WTC11 (cell line): ENCODE results near the gene KRT76. TPM values are rescaled to one million over a fixed set of nuclear protein-coding genes. Genes with fewer than 3 reads are reported as not detected.

Experiments used
- ATAC-seq: fragments of 200-7000 bp; cut with Tn5 transposase; 2 replicates; pipeline ENCODE4 v1.10.0; 2021; ENCODE audit warnings: mild to moderate bottlenecking, moderate library complexity
- CTCF ChIA-PET: fragments of 300-600 bp; sonication (Branson Sonifier 250); formaldehyde crosslinking; loops from one replicate; lab custom pipeline; 2021; ENCODE audit warnings: antibody characterized with exemption; lab: Charles Lee
- POLR2A ChIA-PET: fragments of 350-600 bp; sonication (Branson Sonifier 250); formaldehyde crosslinking; loops from one replicate; lab custom pipeline; 2021; ENCODE audit warnings: antibody characterized with exemption; lab: Charles Lee
- DNase-seq: peaks from one replicate; pipeline ENCODE4 v3.0.0; 2021; ENCODE audit warnings: low spot score
- H3K27ac Mint-ChIP-seq: 2 replicates; pipeline ENCODE4 v1.8.0; 2021; ENCODE audit warnings: mixed read lengths
- H3K27me3 Mint-ChIP-seq: 2 replicates; pipeline ENCODE4 v1.8.0; 2021; ENCODE audit warnings: low read depth, mild to moderate bottlenecking, moderate library complexity, mixed read lengths
- H3K36me3 Mint-ChIP-seq: 2 replicates; pipeline ENCODE4 v1.8.0; 2021; ENCODE audit warnings: mixed read lengths
- H3K4me1 Mint-ChIP-seq: 2 replicates; pipeline ENCODE4 v1.8.0; 2022; ENCODE audit warnings: mixed read lengths
- H3K4me3 Mint-ChIP-seq: 2 replicates; pipeline ENCODE4 v1.8.0; 2021; ENCODE audit warnings: mild to moderate bottlenecking, moderate library complexity, mixed read lengths
- H3K9me3 Mint-ChIP-seq: 2 replicates; pipeline ENCODE4 v1.8.0; 2021; ENCODE audit warnings: mixed read lengths
- AR ChIP-seq: fragments of 250-450 bp; sonication (Bioruptor Pico); IDR thresholded peaks from 2 replicates; pipeline ENCODE4 v1.9.0; 2021; ENCODE audit warnings: mild to moderate bottlenecking
- ARID4B ChIP-seq: sonication (generic); formaldehyde crosslinking; IDR thresholded peaks from 2 replicates; pipeline ENCODE4 v1.8.0; 2023; ENCODE audit warnings: missing genetic modification reagents, mild to moderate bottlenecking, borderline replicate concordance
- ATF1 ChIP-seq: sonication (generic); formaldehyde crosslinking; IDR thresholded peaks from 2 replicates; pipeline ENCODE4 v1.8.1; 2023; ENCODE audit warnings: mild to moderate bottlenecking, moderate library complexity, missing genetic modification reagents
- CBFB ChIP-seq: sonication (generic); formaldehyde crosslinking; IDR thresholded peaks from 2 replicates; pipeline ENCODE4 v1.8.1; 2022; ENCODE audit warnings: mild to moderate bottlenecking, low read depth, missing genetic modification reagents
- CREB1 ChIP-seq: sonication (generic); formaldehyde crosslinking; IDR thresholded peaks from 2 replicates; pipeline ENCODE4 v1.8.0; 2023; ENCODE audit warnings: mild to moderate bottlenecking, missing genetic modification reagents
- FOXJ3 ChIP-seq: sonication (generic); formaldehyde crosslinking; IDR thresholded peaks from 2 replicates; pipeline ENCODE4 v1.9.0; 2021; ENCODE audit warnings: missing genetic modification reagents, mild to moderate bottlenecking, borderline replicate concordance
- GRHL2 ChIP-seq: fragments of 250-450 bp; sonication (Bioruptor Pico); IDR thresholded peaks from 2 replicates; pipeline ENCODE4 v1.8.0; 2022; ENCODE audit warnings: mild to moderate bottlenecking, moderate library complexity; ENCODE audit not compliant: insufficient replicate concordance, severe bottlenecking
- JAZF1 ChIP-seq: fragments of 250-450 bp; sonication (Bioruptor Pico); IDR thresholded peaks from 2 replicates; pipeline ENCODE4 v1.9.0; 2021; ENCODE audit warnings: moderate library complexity, mild to moderate bottlenecking, inconsistent platforms
- KAT7 ChIP-seq: sonication (generic); formaldehyde crosslinking; IDR thresholded peaks from 2 replicates; pipeline ENCODE4 v1.8.1; 2023; ENCODE audit warnings: missing genetic modification reagents, mild to moderate bottlenecking, borderline replicate concordance
- NFE2L1 ChIP-seq: sonication (generic); formaldehyde crosslinking; IDR thresholded peaks from 2 replicates; pipeline ENCODE4 v1.8.1; 2023; ENCODE audit warnings: missing genetic modification reagents
- NFYB ChIP-seq: sonication (generic); formaldehyde crosslinking; conservative IDR thresholded peaks from 2 replicates; pipeline ENCODE4 v1.8.0; 2022; ENCODE audit warnings: low read depth, missing genetic modification reagents
- SMAD3 ChIP-seq: sonication (generic); formaldehyde crosslinking; IDR thresholded peaks from 2 replicates; pipeline ENCODE4 v1.8.0; 2022; ENCODE audit warnings: missing genetic modification reagents, mild to moderate bottlenecking, borderline replicate concordance
- TEAD4 ChIP-seq: sonication (generic); formaldehyde crosslinking; IDR thresholded peaks from 2 replicates; pipeline ENCODE4 v1.8.0; 2022; ENCODE audit warnings: mild to moderate bottlenecking, missing genetic modification reagents
- USF1 ChIP-seq: sonication (generic); formaldehyde crosslinking; IDR thresholded peaks from 2 replicates; pipeline ENCODE4 v1.8.0; 2022; ENCODE audit warnings: mild to moderate bottlenecking, missing genetic modification reagents
- ZNF263 ChIP-seq: sonication (generic); formaldehyde crosslinking; IDR thresholded peaks from 2 replicates; pipeline ENCODE4 v1.8.1; 2022; ENCODE audit warnings: low read depth, mild to moderate bottlenecking, moderate library complexity, missing genetic modification reagents
- ZNF396 ChIP-seq: fragments of 250-450 bp; sonication (Bioruptor Pico); IDR thresholded peaks from 2 replicates; pipeline ENCODE4 v1.8.0; 2021; ENCODE audit warnings: mild to moderate bottlenecking, moderate library complexity, borderline replicate concordance
- total RNA-seq: library from RNA; stranded (reverse); gene quantifications from 3 replicates; pipeline ENCODE4 v1.2.3, GENCODE V29; 2021
- TF ChIP-seq, protein P1 (sequence below): sonication (generic); formaldehyde crosslinking; IDR thresholded peaks from 2 replicates; pipeline ENCODE4 v1.8.1; 2022; ENCODE audit warnings: missing genetic modification reagents, borderline replicate concordance
- TF ChIP-seq, protein P2 (sequence below): sonication (generic); formaldehyde crosslinking; IDR thresholded peaks from 2 replicates; pipeline ENCODE4 v1.8.1; 2022; ENCODE audit warnings: mild to moderate bottlenecking, moderate library complexity, missing genetic modification reagents
- TF ChIP-seq, protein P3 (sequence below): sonication (generic); formaldehyde crosslinking; IDR thresholded peaks from 2 replicates; pipeline ENCODE4 v1.8.0; 2023; ENCODE audit warnings: missing genetic modification reagents

Gene KRT76
- total RNA-seq, 1 experiment from 2014 or later: not detected

DNA sequence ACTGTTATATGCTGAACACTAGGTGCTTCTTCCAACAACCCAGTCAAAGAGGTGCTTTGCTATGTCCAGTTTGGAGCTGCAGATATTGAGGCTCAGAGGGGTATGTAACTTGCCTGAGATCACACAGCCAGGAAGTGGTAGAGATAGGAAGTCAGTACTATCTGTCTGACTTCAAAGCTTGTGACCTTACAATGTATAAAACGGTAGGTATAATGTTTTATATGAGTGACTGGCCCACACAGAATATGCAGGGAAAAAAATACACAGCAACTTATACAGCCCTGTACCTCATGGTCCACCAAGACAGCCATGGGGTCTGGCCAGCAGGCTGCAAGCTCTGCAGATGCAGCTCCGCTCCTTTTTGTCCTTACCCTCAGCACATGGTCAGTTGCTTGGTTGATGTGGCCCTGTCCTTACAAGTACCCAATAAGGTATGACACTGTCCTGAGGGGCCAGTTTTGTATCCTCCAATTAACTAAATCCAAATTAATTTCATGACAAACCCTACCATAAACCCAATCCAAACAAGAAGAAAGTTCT is 40.6 kb upstream of the KRT76 start:
- H3K36me3 Mint-ChIP-seq: no peaks in the 10 kb centered on the region
- no peak overlapping the region for H3K4me3 Mint-ChIP-seq
- no peaks in the 10 kb centered on the region for H3K27me3 Mint-ChIP-seq
- DNase-seq: no peak
- POLR2A ChIA-PET: no interaction called here
- no peaks in the 10 kb centered on the region for H3K4me1 Mint-ChIP-seq
- TF ChIP-seq SMAD3 (CRISPR knock-in tag): no peak
- no peak for TF ChIP-seq NFE2L1 (CRISPR knock-in tag)
- TF ChIP-seq CREB1 (CRISPR knock-in tag): no peak
- no peak for TF ChIP-seq GRHL2 (CRISPR knock-in tag)
- TF ChIP-seq NFYB: no peak
- TF ChIP-seq KAT7 (CRISPR knock-in tag): no peak
- TF ChIP-seq ATF1: no peak
- no peak for TF ChIP-seq USF1 (CRISPR knock-in tag)
- TF ChIP-seq TEAD4 (CRISPR knock-in tag): no peak
- TF ChIP-seq, protein P1, sequence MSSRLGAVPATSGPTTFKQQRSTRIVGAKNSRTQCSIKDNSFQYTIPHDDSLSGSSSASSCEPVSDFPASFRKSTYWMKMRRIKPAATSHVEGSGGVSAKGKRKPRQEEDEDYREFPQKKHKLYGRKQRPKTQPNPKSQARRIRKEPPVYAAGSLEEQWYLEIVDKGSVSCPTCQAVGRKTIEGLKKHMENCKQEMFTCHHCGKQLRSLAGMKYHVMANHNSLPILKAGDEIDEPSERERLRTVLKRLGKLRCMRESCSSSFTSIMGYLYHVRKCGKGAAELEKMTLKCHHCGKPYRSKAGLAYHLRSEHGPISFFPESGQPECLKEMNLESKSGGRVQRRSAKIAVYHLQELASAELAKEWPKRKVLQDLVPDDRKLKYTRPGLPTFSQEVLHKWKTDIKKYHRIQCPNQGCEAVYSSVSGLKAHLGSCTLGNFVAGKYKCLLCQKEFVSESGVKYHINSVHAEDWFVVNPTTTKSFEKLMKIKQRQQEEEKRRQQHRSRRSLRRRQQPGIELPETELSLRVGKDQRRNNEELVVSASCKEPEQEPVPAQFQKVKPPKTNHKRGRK (CRISPR knock-in tag): no peak
- no peak for TF ChIP-seq FOXJ3 (CRISPR knock-in tag)
- TF ChIP-seq, protein P2, sequence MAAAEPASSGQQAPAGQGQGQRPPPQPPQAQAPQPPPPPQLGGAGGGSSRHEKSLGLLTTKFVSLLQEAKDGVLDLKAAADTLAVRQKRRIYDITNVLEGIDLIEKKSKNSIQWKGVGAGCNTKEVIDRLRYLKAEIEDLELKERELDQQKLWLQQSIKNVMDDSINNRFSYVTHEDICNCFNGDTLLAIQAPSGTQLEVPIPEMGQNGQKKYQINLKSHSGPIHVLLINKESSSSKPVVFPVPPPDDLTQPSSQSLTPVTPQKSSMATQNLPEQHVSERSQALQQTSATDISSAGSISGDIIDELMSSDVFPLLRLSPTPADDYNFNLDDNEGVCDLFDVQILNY (CRISPR knock-in tag): no peak
- no peak for TF ChIP-seq AR (CRISPR knock-in tag)
- TF ChIP-seq JAZF1 (CRISPR knock-in tag): no peak
- TF ChIP-seq ARID4B (CRISPR knock-in tag): no peak
- TF ChIP-seq ZNF396 (CRISPR knock-in tag): no peak
- TF ChIP-seq, protein P3, sequence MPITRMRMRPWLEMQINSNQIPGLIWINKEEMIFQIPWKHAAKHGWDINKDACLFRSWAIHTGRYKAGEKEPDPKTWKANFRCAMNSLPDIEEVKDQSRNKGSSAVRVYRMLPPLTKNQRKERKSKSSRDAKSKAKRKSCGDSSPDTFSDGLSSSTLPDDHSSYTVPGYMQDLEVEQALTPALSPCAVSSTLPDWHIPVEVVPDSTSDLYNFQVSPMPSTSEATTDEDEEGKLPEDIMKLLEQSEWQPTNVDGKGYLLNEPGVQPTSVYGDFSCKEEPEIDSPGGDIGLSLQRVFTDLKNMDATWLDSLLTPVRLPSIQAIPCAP (CRISPR knock-in tag): no peak
- no peak for TF ChIP-seq ZNF263 (CRISPR knock-in tag)
- no peak for TF ChIP-seq CBFB (CRISPR knock-in tag)
- no peak for ATAC-seq
- H3K27ac Mint-ChIP-seq: no peak overlapping the region
- CTCF ChIA-PET: interaction anchor here (1.6 kb wide), 1 partner anchor 53 kb away, joined by 7 read pairs; no protein-coding TSS in a partner anchor
- no peaks in the 10 kb centered on the region for H3K9me3 Mint-ChIP-seq
